Measurements from ENCODE around the gene GNPDA1.

The GNPDA1 gene

DNA sequence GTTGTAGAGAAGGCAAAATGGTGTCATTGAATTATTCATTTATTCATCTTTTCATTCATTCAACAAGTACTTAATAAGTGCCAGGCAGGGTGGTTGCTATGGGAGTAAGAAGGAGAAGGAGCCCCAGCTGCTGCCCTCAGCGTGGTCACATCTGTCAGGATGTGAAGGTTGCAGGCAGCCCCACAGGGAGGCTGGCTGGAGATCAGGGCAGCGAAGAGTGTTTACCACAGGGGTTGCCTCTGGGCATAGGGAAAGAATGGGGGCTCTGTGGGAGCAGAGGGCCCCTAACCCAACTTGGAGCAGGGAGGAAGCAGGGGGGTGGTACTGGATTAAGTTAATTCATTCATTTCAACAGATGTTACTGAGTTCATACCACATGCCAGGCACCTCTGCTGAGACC, 60.8 kb downstream of the GNPDA1 start:
- peaks cover 2% of the 10 kb centered on the region for H3K4me1 ChIP-seq (ENCODE audit: control insufficient read depth, insufficient read depth, low read length, poor library complexity, severe bottlenecking)
- no peaks in the 10 kb centered on the region for H3K36me3 ChIP-seq (ENCODE audit: control insufficient read depth, insufficient read depth, low read length)
- WGBS, 2 experiments (ENCODE audit: insufficient coverage in 2 of 2): 89 to 90% methylated on average over 2 of the region's 2 CpGs
- H3K27ac ChIP-seq (ENCODE audit: low read depth, low read length, severe bottlenecking): no peak overlapping the region
- H3K4me3 ChIP-seq (ENCODE audit: extremely low read depth, insufficient read depth, low read length, poor library complexity, severe bottlenecking): no peak overlapping the region
- no peaks in the 10 kb centered on the region for H3K9me3 ChIP-seq (ENCODE audit: control insufficient read depth, low read length)

- WGBS, 2 experiments (ENCODE audit: insufficient coverage in 2 of 2): 37 to 64% methylated on average over 3 to 7 of the region's 9 CpGs
- Histone ChIP-seq H3K27ac (ENCODE audit: low read depth, low read length, severe bottlenecking) (no peak overlapping the region), H3K4me1 (ENCODE audit: control insufficient read depth, insufficient read depth, low read length, poor library complexity, severe bottlenecking) (peaks cover 2% of the 10 kb centered on the region), H3K36me3 (ENCODE audit: control insufficient read depth, insufficient read depth, low read length) (no peaks in the 10 kb centered on the region), H3K9me3 (ENCODE audit: control insufficient read depth, low read length) (no peaks in the 10 kb centered on the region), H3K4me3 (ENCODE audit: extremely low read depth, insufficient read depth, low read length, poor library complexity, severe bottlenecking) (no peak overlapping the region)
Measured at GRCh38 chr5:141951332-141951781, 61.5 kb downstream of the GNPDA1 start.
